Brain microvascular endothelial cell (primary cell): ENCODE measurements around the gene FGD4.

Experiments
- DNase-seq: peaks from one replicate; pipeline ENCODE4 v3.0.0-alpha.2; 2020
- H3K27ac ChIP-seq: fragments of 250-450 bp; sonication (Bioruptor Pico); 2 replicates; pipeline ENCODE4 v1.5.1; 2020; ENCODE audit warnings: mild to moderate bottlenecking, moderate library complexity
- H3K27me3 ChIP-seq: fragments of 250-450 bp; sonication (Bioruptor Pico); replicated peaks from 2 replicates; pipeline ENCODE4 v1.5.1; 2020; ENCODE audit warnings: mild to moderate bottlenecking
- H3K36me3 ChIP-seq: fragments of 250-450 bp; sonication (Bioruptor Pico); replicated peaks from 2 replicates; pipeline ENCODE4 v1.5.1; 2020; ENCODE audit warnings: mild to moderate bottlenecking
- H3K4me3 ChIP-seq: 2 replicates; pipeline ENCODE4 v1.5.1; 2011; ENCODE audit warnings: low read depth, mild to moderate bottlenecking, control low read depth, low read length, moderate library complexity
- CTCF ChIP-seq: IDR thresholded peaks from 2 replicates; pipeline ENCODE4 v1.5.1; 2011; ENCODE audit warnings: low read depth, mild to moderate bottlenecking, moderate library complexity, low read length, control low read depth, inconsistent platforms; ENCODE audit errors: missing control alignments
- in situ Hi-C: cut with HindIII; loops from 2 replicates; pipeline ENCODE4 v1.10.0; 2017; ENCODE audit warnings: low sequenced_read_pairs, low pct_ligation_motif_present

FGD4 gene

GRCh38 chr12:32467959-32468863, 68.9 kb downstream of the FGD4 start:
- in situ Hi-C loops: no loop called here
- no peak for TF ChIP-seq CTCF
- Histone ChIP-seq H3K4me3 (no peak overlapping the region), H3K36me3 (no peaks in the 10 kb centered on the region), H3K27ac (no peak overlapping the region), H3K27me3 (no peaks in the 10 kb centered on the region)
- no peak for DNase-seq

- no peak for TF ChIP-seq CTCF
- no peak for DNase-seq
- Histone ChIP-seq H3K36me3 (no peaks in the 10 kb centered on the region), H3K4me3 (no peak overlapping the region), H3K27ac (no peak overlapping the region), H3K27me3 (no peaks in the 10 kb centered on the region)
- in situ Hi-C loops: no loop called here
These were observed 71.6 kb downstream of the FGD4 start for GRCh38 chr12:32470936-32471470.

- Histone ChIP-seq H3K4me3 (no peak overlapping the region), H3K27ac (no peak overlapping the region), H3K36me3 (no peaks in the 10 kb centered on the region), H3K27me3 (no peaks in the 10 kb centered on the region)
- in situ Hi-C loops: no loop called here
- no peak for TF ChIP-seq CTCF
- no peak for DNase-seq
These were observed 72.2 kb downstream of the FGD4 start for GRCh38 chr12:32471591-32472001.

- no peaks in the 10 kb centered on the region for H3K27me3 ChIP-seq
- H3K36me3 ChIP-seq: no peaks in the 10 kb centered on the region
- TF ChIP-seq CTCF: no peak
- H3K27ac ChIP-seq: no peak overlapping the region
- in situ Hi-C loops: no loop called here
- no peak overlapping the region for H3K4me3 ChIP-seq
- DNase-seq: no peak
These were observed 76.4 kb downstream of the FGD4 start for GRCh38 chr12:32475724-32476123.

- DNase-seq: no peak
- no peak overlapping the region for H3K27ac ChIP-seq
- TF ChIP-seq CTCF: no peak
These were observed 77.1 kb downstream of the FGD4 start for GRCh38 chr12:32476446-32476845.

More at GRCh38 chr12:32476446-32476845, 77.1 kb downstream of the FGD4 start:
- no peak overlapping the region for H3K4me3 ChIP-seq
- in situ Hi-C loops: no loop called here
- no peaks in the 10 kb centered on the region for H3K27me3 ChIP-seq
- H3K36me3 ChIP-seq: no peaks in the 10 kb centered on the region
